Fibroblast of lung (primary cell): Measurements from ENCODE around the gene IGF1R. TPM values are rescaled to one million over a fixed set of nuclear protein-coding genes. Genes with fewer than 3 reads are reported as not detected.

Experiments
- DNase-seq, 2 donors: peaks; one replicate each; pipeline versions ENCODE4 v3.0.0 to v3.0.0-alpha.2; 2010; ENCODE audit warnings: low read depth in 2 of 2
- H2AFZ ChIP-seq: 2 replicates; pipeline ENCODE4 v1.5.1; 2012; ENCODE audit warnings: low read length, control low read depth, inconsistent platforms
- H3K27ac ChIP-seq: 2 replicates; pipeline ENCODE4 v1.5.1; 2011; ENCODE audit warnings: low read length, control low read depth; ENCODE audit not compliant: insufficient read depth
- H3K27me3 ChIP-seq: 2 replicates; pipeline ENCODE4 v1.5.1; 2011; ENCODE audit warnings: mild to moderate bottlenecking, low read length; ENCODE audit not compliant: control insufficient read depth, insufficient read depth
- H3K36me3 ChIP-seq: 2 replicates; pipeline ENCODE4 v1.5.1; 2011; ENCODE audit warnings: low read length; ENCODE audit not compliant: control insufficient read depth, insufficient read depth
- H3K4me1 ChIP-seq: 2 replicates; pipeline ENCODE4 v1.5.1; 2011; ENCODE audit warnings: low read length; ENCODE audit not compliant: control insufficient read depth, insufficient read depth; ENCODE audit errors: extremely low read depth
- H3K4me2 ChIP-seq: 2 replicates; pipeline ENCODE4 v1.5.1; 2011; ENCODE audit warnings: low read length, control low read depth; ENCODE audit not compliant: insufficient read depth; ENCODE audit errors: extremely low read depth
- H3K4me3 ChIP-seq, 4 experiments: fragments of 200-600 bp in 1 of 4; sonication (generic) in 1 of 4; replicated peaks in 1 of 4; 2 replicates each; pipeline ENCODE4 v1.5.1; 2011 to 2016; ENCODE audit warnings: low read length in 4 of 4, low read depth in 3 of 4, mild to moderate bottlenecking in 3 of 4, control low read depth in 2 of 4, inconsistent platforms in 1 of 4, mixed read lengths in 1 of 4; ENCODE audit not compliant: insufficient read depth in 1 of 4; ENCODE audit errors: control extremely low read depth in 1 of 4
- H3K79me2 ChIP-seq: 2 replicates; pipeline ENCODE4 v1.5.1; 2012; ENCODE audit warnings: mild to moderate bottlenecking, low read length, inconsistent platforms; ENCODE audit not compliant: control insufficient read depth, insufficient read depth
- H3K9ac ChIP-seq: 2 replicates; pipeline ENCODE4 v1.5.1; 2011; ENCODE audit warnings: mild to moderate bottlenecking, low read length, control low read depth; ENCODE audit not compliant: insufficient read depth
- H3K9me3 ChIP-seq: 2 replicates; pipeline ENCODE4 v1.5.1; 2012; ENCODE audit warnings: low read depth, low read length; ENCODE audit not compliant: control insufficient read depth, insufficient read depth
- H4K20me1 ChIP-seq: 2 replicates; pipeline ENCODE4 v1.5.1; 2011; ENCODE audit warnings: low read length; ENCODE audit not compliant: control insufficient read depth, insufficient read depth; ENCODE audit errors: extremely low read depth
- EZH2 ChIP-seq: IDR thresholded peaks from 2 replicates; pipeline ENCODE4 v1.5.1; 2012; ENCODE audit warnings: low read length, control low read depth, mild to moderate bottlenecking; ENCODE audit errors: missing control alignments
- polyA plus RNA-seq, 2 donors: library from polyadenylated mRNA; depleted of rRNA in 1 of 2; stranded (reverse) in 1 of 2; unstranded in 1 of 2; fragments of >200 nt; gene quantifications; 2 replicates each; pipeline ENCODE4 v1.2.1, GENCODE V29; 2011 to 2012; ENCODE audit warnings: missing spikeins in 1 of 2
- total RNA-seq: library from RNA; depleted of rRNA; stranded (reverse); fragments of >200 nt; gene quantifications from 2 replicates; pipeline ENCODE4 v1.2.1, GENCODE V29; 2014
- TF ChIP-seq, protein P1 (sequence below), 2 donors: IDR thresholded peaks in 1 of 2; conservative IDR thresholded peaks in 1 of 2; 1 replicate in 1 of 2; 2 replicates in 1 of 2; pipeline ENCODE4 v1.5.1; 2011 to 2012; ENCODE audit warnings: low read length in 2 of 2, control low read depth in 1 of 2, inconsistent platforms in 1 of 2, low read depth in 1 of 2, mild to moderate bottlenecking in 1 of 2

IGF1R gene
- total and polyA plus RNA-seq, 2 donors (not counting 1 experiment from before 2014, with no cell fraction given): 14.6 to 28.6 TPM

DNA sequence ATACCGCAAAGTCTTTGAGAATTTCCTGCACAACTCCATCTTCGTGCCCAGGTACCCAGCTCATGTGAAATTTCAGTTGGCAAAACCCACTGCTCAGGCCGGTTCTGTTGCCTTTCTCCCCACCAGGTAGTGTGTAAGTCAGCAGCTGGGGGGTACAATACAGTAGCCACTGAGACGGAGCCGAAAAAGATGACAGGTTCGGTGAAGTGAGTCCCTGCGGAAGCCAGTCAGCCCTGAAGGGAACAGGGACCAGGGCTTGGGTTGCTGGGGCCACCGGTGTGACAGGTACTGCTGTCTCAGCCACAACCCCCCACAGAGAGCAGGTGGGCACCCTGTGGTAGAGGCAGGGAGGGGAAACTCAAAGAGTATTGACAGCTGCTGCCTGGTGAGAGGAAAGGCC is 268.5 kb downstream of the IGF1R start:
- Histone ChIP-seq H3K36me3 (peaks cover 11% of the 10 kb centered on the region), H3K4me3 (no peak overlapping the region), H3K9me3 (no peaks in the 10 kb centered on the region), H3K9ac (no peak overlapping the region), H3K79me2 (no peaks in the 10 kb centered on the region), H3K27me3 (no peaks in the 10 kb centered on the region), H2AFZ (no peak overlapping the region), H4K20me1 (no peaks in the 10 kb centered on the region), H3K4me2 (no peak overlapping the region), H3K27ac (no peak overlapping the region), H3K4me1 (peaks cover 13% of the 10 kb centered on the region)
- TF ChIP-seq, protein P1, sequence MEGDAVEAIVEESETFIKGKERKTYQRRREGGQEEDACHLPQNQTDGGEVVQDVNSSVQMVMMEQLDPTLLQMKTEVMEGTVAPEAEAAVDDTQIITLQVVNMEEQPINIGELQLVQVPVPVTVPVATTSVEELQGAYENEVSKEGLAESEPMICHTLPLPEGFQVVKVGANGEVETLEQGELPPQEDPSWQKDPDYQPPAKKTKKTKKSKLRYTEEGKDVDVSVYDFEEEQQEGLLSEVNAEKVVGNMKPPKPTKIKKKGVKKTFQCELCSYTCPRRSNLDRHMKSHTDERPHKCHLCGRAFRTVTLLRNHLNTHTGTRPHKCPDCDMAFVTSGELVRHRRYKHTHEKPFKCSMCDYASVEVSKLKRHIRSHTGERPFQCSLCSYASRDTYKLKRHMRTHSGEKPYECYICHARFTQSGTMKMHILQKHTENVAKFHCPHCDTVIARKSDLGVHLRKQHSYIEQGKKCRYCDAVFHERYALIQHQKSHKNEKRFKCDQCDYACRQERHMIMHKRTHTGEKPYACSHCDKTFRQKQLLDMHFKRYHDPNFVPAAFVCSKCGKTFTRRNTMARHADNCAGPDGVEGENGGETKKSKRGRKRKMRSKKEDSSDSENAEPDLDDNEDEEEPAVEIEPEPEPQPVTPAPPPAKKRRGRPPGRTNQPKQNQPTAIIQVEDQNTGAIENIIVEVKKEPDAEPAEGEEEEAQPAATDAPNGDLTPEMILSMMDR (conservative IDR thresholded peaks at IDR 0.05 in 1 of 2, IDR thresholded peaks at IDR 0.05 in 1 of 2; ENCODE audit: low read depth in 1 of 2, low read length in 2 of 2): no peak
- no peak for TF ChIP-seq EZH2
- no peak for DNase-seq

GRCh38 chr15:98917417-98917816 is 269.1 kb downstream of the IGF1R start:
- H3K9ac ChIP-seq: no peak overlapping the region
- no peaks in the 10 kb centered on the region for H3K27me3 ChIP-seq
- H3K79me2 ChIP-seq: no peaks in the 10 kb centered on the region
- peaks cover 13% of the 10 kb centered on the region for H3K4me1 ChIP-seq
- no peak for DNase-seq
- TF ChIP-seq, protein P1 (conservative IDR thresholded peaks at IDR 0.05 in 1 of 2, IDR thresholded peaks at IDR 0.05 in 1 of 2; ENCODE audit: low read depth in 1 of 2, low read length in 2 of 2): no peak
- TF ChIP-seq EZH2: no peak
- no peaks in the 10 kb centered on the region for H4K20me1 ChIP-seq
- H2AFZ ChIP-seq: no peak overlapping the region
- no peak overlapping the region for H3K4me3 ChIP-seq
- H3K9me3 ChIP-seq: no peaks in the 10 kb centered on the region
- peaks cover 15% of the 10 kb centered on the region for H3K36me3 ChIP-seq
- no peak overlapping the region for H3K27ac ChIP-seq
- no peak overlapping the region for H3K4me2 ChIP-seq

DNA sequence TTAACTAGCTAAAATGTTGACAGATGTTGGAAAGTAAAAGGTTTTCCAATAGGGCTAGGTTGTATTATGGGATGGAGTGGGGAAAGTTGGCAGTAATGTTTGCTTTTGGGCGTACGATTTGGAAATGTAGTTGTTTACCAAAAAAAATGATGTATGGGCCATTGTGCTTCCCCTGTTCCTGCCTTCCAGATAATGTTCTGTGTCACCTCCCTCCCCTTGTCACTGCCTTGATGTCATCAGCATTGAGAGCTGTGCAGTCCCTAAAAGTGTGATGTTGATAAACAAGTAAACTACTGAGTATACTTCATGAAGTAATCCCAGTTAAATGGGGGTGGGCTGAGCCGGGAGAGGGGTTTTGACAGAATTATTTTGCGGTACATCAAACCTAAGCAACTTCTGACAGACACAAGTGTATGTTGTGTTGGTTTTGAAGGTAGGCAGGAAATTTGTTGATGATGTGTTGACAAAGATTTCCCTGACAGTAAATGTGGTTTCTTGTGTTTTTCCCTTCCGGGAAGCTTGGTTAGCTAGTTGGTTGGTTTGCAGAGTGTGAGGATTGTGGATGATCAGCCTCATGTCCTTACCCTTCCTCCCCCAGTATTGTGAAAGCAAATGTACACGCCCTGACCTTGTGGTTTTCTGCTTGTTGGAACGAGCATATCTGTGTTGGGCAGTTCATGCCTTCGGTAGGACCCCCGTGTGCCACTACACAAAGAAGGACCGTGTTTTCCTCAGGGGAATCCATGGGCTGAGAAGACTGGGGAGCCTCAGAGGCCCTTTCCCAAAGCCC is 271.9 kb downstream of the IGF1R start:
- Histone ChIP-seq H3K27me3 (no peaks in the 10 kb centered on the region), H3K4me1 (peaks cover 2% of the 10 kb centered on the region), H3K9me3 (no peaks in the 10 kb centered on the region), H3K4me2 (no peak overlapping the region), H3K9ac (no peak overlapping the region), H3K27ac (no peak overlapping the region), H3K4me3 (no peak overlapping the region), H3K36me3 (peaks cover 22% of the 10 kb centered on the region), H3K79me2 (no peaks in the 10 kb centered on the region), H2AFZ (no peak overlapping the region), H4K20me1 (no peaks in the 10 kb centered on the region)
- TF ChIP-seq, protein P1 (conservative IDR thresholded peaks at IDR 0.05 in 1 of 2, IDR thresholded peaks at IDR 0.05 in 1 of 2; ENCODE audit: low read depth in 1 of 2, low read length in 2 of 2): no peak
- no peak for TF ChIP-seq EZH2
- DNase-seq: no peak
